Lower leg skin (tissue), 4 donors: ENCODE measurements around the gene F8. TPM values are rescaled to one million over a fixed set of nuclear protein-coding genes. Genes with fewer than 3 reads are reported as not detected.
A peak's percentile ranks its signal among the peaks of the same experiment; 100 is the strongest.
"Not testable (repeated sequence)": the region's sequence is repeated elsewhere in the genome, so short reads cannot be mapped to it uniquely, and the experiment has no call there.

Experiments used
- DNase-seq, 2 donors: peaks; one replicate each; pipeline ENCODE4 v3.0.0-alpha.2; 2019; ENCODE audit warnings: low spot score in 2 of 2
- H3K4me3 ChIP-seq: fragments of 200-600 bp; sonication (generic); 2 replicates; pipeline ENCODE4 v1.5.1; 2017; ENCODE audit warnings: mild to moderate bottlenecking, low read depth; ENCODE audit not compliant: poor library complexity, severe bottlenecking
- CTCF ChIP-seq, 3 donors: fragments of 450-650 bp; IDR thresholded peaks; one replicate each; pipeline ENCODE4 v1.5.1; 2016; ENCODE audit warnings: antibody characterized with exemption in 3 of 3, mild to moderate bottlenecking in 3 of 3, moderate library complexity in 2 of 3
- POLR2A ChIP-seq, 2 donors: fragments of 450-650 bp; IDR thresholded peaks; one replicate each; pipeline ENCODE4 v1.6.1; 2016 to 2017; ENCODE audit warnings: antibody characterized with exemption in 2 of 2, mild to moderate bottlenecking in 1 of 2, moderate library complexity in 1 of 2
- WGBS, 2 donors: methylation state at CpG; one replicate each; pipeline ENCODE4 v1.1.5; 2018; 5-methylcytosine and 5-hydroxymethylcytosine counted together
- intact Hi-C: fragments of 100-400 bp; cut with DNase I; formaldehyde crosslinking; loops from one replicate; pipeline ENCODE4 v1.15.0; 2023; ENCODE audit warnings: low total_unique reads
- total RNA-seq, 4 donors: library from RNA; depleted of rRNA; stranded (reverse); fragments of >200 nt; gene quantifications; one replicate each; pipeline ENCODE4 v1.1.0, GENCODE V29; 2016

Gene F8
- total RNA-seq, 4 donors from 2014 or later = 2.0 to 7.3 (median 7.0) TPM

GRCh38 chrX:154918060-154918483 is 104.5 kb downstream of the F8 start:
- DNase-seq = peak in 1 of 2 donors; percentile 20
- intact Hi-C loops = no loop called here
- TF ChIP-seq CTCF (IDR thresholded peaks at IDR 0.05) = no peak
- WGBS, 2 donors = 3 to 10% methylated on average over 5 of the region's 5 CpGs
- H3K4me3 ChIP-seq = no peak overlapping the region

GRCh38 chrX:154914052-154914451 is 108.5 kb downstream of the F8 start:
- no peak overlapping the region for H3K4me3 ChIP-seq
- TF ChIP-seq CTCF (IDR thresholded peaks at IDR 0.05) (no peak), POLR2A (IDR thresholded peaks at IDR 0.05) (no peak)
- intact Hi-C loops = loop anchor here (5.0 kb wide), 1 partner anchor 1367 kb away; no protein-coding TSS in a partner anchor
- DNase-seq = no peak
- 83 to 84% methylated on average over 2 of the region's 2 CpGs for WGBS, 2 donors

GRCh38 chrX:154910528-154910927 is 112.0 kb downstream of the F8 start:
- intact Hi-C loops = loop anchor here (5.0 kb wide), 1 partner anchor 1363 kb away; no protein-coding TSS in a partner anchor
- DNase-seq, H3K4me3 ChIP-seq: not testable (repeated sequence)
- 74 to 84% methylated on average over 11 of the region's 11 CpGs for whole genome bisulfite sequencing, 2 donors

GRCh38 chrX:154910048-154910447 is 112.5 kb downstream of the F8 start:
- intact Hi-C loops = loop anchor here (5.0 kb wide), 1 partner anchor 1363 kb away; no protein-coding TSS in a partner anchor
- not testable (repeated sequence) for H3K4me3 ChIP-seq, DNase-seq
- 92 to 100% methylated on average over 3 to 4 of the region's 4 CpGs for WGBS, 2 donors

GRCh38 chrX:154908821-154909220 is 113.7 kb downstream of the F8 start:
- TF ChIP-seq POLR2A (IDR thresholded peaks at IDR 0.05) (no peak), CTCF (IDR thresholded peaks at IDR 0.05) (no peak)
- DNase-seq = no peak
- no peak overlapping the region for H3K4me3 ChIP-seq
- 61 to 71% methylated on average over 3 of the region's 3 CpGs for WGBS, 2 donors
- intact Hi-C loops = no loop called here

GRCh38 chrX:154902408-154902807 is 120.1 kb downstream of the F8 start:
- TF ChIP-seq POLR2A (IDR thresholded peaks at IDR 0.05) (no peak), CTCF (IDR thresholded peaks at IDR 0.05) (no peak)
- no peak overlapping the region for H3K4me3 ChIP-seq
- 75 to 92% methylated on average over 1 of the region's 1 CpG for WGBS, 2 donors

GRCh38 chrX:154900323-154900722 is 122.2 kb downstream of the F8 start:
- no peak for TF ChIP-seq POLR2A (IDR thresholded peaks at IDR 0.05)
- TF ChIP-seq CTCF (IDR thresholded peaks at IDR 0.05) = no peak
- no peak for DNase-seq
- 78 to 79% methylated on average over 8 of the region's 8 CpGs for WGBS, 2 donors
- intact Hi-C loops = no loop called here
- no peak overlapping the region for H3K4me3 ChIP-seq

More at GRCh38 chrX:154902408-154902807, 120.1 kb downstream of the F8 start:
- intact Hi-C loops = no loop called here
- DNase-seq = no peak
